CD4-positive, alpha-beta T cell treated with Interleukin-12 subunit alpha and Interleukin-12 subunit beta, for 1 hour (primary cell): ENCODE results near the gene TREX2.
A peak's percentile ranks its signal among the peaks of the same experiment; 100 is the strongest.

Source experiments
- DNase-seq: peaks from one replicate; pipeline ENCODE4 v3.0.0-alpha.2; 2020

The TREX2 gene

GRCh38 chrX:153433161-153433680 lies 12.6 kb downstream of the TREX2 start:
- no peak for DNase-seq

GRCh38 chrX:153430796-153431195 lies 15.1 kb downstream of the TREX2 start:
- no peak for DNase-seq

DNA sequence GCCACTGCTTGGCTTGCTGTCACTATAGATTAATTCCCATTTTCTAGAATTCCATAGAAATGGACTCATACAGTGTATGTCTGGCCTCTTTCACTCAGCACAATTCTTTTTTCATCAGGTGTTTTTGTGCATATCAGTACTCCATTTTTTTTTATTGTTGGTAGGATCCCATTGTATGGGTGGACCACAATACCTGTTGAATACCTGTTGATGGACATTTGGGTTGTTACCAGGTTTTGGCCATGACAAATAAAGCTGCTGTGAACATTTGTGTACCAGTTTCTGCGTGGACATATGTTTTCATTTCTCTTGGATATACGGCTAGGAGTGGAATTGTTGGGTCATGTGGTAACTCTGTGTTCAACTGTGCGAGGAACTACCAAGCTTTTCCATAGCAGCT lies 19.7 kb downstream of the TREX2 start:
- DNase-seq: no peak

DNA sequence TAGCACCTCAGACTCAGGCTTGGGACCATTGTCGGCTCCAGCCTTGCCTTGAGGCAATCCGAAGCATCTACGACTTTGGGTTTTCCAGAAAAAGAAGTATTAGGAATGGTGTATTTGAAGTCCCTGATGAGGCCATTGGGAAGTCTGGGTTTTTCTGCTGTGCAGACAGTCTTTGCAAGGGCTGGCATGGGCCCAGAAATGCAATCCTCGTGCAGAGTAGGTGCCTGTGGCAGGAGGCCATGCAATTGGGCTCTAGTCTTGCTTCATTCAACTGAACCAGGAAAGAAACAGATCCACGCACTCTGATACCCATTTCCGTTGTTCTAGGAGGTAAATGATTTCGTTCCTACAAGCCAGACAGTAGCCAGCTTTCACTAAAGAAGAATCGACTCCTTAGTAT lies 22.2 kb downstream of the TREX2 start:
- no peak for DNase-seq

- no peak for DNase-seq
These were observed 24.0 kb downstream of the TREX2 start for GRCh38 chrX:153421856-153422255.

DNA sequence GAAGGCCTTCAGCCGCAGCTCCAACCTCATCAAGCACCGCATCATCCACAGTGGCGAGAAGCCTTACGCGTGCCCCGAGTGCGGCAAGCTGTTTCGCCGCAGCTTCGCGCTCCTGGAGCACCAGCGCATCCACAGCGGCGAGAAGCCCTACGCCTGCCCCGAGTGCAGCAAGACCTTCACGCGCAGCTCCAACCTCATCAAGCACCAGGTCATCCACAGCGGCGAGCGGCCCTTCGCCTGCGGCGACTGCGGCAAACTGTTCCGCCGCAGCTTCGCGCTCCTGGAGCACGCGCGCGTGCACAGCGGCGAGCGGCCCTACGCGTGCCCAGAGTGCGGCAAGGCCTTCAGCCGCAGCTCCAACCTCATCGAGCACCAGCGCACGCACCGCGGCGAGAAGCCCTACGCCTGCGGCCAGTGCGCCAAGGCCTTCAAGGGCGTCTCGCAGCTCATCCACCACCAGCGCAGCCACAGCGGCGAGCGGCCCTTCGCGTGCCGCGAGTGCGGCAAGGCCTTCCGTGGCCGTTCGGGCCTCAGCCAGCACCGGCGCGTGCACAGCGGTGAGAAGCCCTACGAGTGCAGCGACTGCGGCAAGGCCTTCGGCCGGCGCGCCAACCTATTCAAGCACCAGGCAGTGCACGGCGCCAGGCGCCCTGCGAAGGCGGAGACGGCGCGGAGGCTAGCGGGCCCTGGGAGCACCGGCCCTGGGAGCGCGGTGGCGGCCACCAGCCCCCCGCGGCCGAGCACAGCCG lies 24.8 kb downstream of the TREX2 start:
- DNase-seq: no peak

GRCh38 chrX:153417637-153418036 lies 28.2 kb downstream of the TREX2 start:
- no peak for DNase-seq

GRCh38 chrX:153416781-153417450 lies 28.9 kb downstream of the TREX2 start:
- no peak for DNase-seq

GRCh38 chrX:153414856-153415510 lies 30.9 kb downstream of the TREX2 start:
- DNase-seq: no peak

- no peak for DNase-seq
These were observed 32.1 kb downstream of the TREX2 start for GRCh38 chrX:153413731-153414130.

DNA sequence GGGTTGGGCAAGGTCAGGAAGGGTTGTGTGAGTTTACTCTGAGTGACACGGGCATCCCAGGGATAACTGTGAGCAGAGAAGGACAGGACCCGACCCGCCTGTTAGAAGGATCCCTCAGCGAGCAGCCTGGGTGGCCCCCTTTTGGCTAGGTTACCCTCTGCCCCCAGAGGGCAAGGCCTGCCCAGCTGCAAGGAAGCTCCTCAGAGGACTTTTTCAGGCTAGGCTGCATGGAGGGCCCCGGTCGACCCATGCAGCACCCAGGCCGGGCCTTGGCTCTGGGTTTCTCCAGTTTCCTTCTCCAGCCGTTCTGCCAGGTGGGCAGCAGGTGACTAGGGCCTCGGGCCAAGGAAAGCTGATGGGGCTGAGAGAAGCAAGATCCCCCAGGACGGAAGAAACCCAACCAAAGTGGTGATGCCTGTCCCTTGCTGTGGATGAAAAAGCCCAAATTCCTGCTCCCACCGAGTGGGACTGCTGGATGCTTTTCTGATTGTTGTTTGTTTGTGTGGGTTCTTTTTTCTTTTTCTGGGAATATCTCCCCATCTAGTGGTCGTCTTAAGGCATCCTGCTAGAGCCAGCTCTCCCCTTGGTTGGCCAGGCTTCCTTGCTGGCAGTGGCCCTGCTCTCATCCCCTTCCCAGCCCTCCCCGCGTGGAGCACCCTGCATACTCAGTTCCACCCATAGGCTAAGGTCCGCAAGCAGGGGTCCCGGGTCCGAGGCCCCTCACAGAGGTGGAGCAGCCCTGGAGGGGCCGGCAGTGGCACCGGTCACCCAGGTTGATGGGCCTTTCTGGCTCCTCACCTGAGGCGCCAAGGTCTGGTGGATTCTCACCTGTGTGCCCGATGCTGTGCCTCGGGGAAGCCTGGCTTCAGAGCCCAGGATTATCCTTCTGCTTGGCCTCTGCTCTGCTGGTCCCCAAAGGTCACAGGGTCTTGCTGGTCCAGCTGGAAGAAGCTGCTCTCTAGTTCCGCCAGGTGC lies 32.8 kb downstream of the TREX2 start:
- no peak for DNase-seq

GRCh38 chrX:153411988-153412574 lies 33.8 kb downstream of the TREX2 start:
- no peak for DNase-seq

DNA sequence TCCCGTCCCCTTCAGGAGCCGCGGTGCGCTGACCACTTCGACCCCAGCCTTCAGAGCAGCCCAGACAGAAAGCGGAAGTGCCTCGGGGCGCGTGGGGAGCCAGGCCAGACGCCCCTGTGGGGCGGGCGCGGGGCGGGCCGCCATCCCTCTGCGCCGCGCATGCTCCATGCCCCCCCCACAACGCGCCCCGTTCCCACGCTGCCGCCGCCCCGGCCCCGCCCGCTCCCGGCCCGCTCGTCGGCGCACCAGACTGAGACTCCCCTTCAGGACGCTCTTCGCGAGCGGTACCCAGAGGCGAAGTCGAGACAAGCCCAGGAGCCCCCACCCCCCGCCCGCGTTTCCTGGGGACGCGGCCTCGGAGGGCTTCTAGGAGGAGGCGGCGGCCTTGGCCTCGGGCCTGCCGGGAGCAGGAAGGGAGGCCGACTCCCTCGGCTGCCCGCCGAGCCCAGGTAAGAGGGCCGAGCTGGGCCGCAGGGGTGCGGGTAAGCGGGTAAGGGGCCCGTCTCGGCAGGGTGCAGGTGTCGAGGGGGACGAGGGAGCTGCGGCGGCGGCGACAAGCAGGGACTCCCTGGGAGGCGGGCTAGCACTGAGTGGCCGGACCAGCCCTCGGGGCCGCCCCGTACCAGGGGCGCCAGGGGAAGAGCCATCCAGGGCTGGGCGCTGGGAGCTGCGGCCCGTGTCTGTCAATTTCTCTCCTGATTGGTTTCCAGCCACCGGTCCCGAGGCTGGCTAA lies 34.4 kb downstream of the TREX2 start, which contains the start of gene ZFP92:
ZFP92 (plus strand) TSS at position 218 of the 733 bp plus-strand sequence. CDS start 6,851 bp downstream, outside the sequence.
- peak; percentile 19 for DNase-seq

DNA sequence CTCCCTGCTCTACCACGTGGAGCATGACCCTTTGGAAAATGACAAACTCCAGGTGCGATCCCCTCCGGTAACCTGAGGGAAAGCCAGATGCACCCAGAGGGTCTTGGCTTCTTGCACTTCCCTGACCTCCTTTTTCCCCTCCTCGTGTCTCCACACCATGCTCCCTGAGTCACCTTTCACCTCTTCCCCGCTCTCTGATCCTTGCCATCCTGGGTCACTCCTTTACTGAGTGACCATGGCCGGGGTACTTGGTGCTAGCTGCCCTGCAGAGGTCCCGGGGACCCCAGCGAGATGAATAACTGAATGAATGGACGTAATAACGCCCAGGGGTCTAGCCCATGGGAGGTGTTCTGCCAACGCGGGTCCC lies 35.0 kb downstream of the TREX2 start:
- no peak for DNase-seq

DNA sequence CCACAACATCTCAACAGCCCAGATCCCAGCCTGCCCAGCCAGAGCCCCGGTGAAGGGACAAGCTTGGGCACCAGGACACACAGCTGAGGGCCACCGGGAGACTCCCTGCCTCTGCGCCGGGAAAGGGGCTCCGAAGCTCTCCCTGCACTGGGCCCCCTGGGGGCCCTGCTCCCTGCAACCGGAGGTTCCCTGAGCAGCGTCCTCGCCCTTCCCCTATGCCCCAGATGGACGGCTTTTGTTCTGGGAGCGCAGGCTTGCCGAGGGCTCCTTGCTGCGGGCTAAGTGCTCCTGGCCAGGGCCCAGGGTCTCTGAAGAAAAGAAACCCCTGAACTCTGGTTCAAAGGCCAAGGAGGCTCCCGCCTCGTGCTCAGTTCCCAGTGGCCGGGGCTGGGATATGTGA lies 35.5 kb downstream of the TREX2 start:
- DNase-seq: no peak

DNA sequence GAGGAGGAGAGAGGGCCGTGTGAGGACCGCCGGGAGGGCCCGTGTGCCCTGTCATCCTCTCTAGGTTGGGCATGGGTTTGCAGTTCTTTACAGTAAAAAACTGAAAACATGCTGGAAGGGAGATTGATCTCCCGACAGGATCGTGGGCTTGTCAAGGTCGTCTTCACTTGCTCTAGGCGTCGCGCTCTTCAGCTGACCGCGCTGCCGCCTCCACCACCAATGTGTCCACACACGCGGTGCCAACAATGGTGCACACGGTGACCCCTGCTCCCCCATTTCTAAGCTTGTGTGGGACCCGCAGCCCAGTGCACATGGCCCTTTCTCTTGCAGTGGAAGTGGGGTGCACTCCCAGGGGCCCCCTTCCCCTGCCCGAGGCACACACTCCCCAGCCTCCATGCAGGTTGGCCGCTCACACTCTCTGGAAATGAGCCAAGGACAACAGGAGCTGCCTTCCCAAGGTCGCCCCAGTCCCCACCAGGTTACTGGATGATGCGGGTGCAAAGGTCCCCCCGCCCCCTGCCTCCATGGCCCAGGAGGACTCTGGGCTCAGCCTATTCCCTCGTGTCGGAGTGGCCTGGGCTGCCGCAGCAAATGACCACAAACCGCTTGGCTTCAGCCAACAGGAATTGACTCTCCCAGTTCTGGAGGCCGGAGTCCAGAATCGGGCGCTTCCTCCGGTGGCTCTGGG lies 36.3 kb downstream of the TREX2 start:
- DNase-seq: no peak

- DNase-seq: no peak
These were observed 36.9 kb downstream of the TREX2 start for GRCh38 chrX:153408871-153409351.

GRCh38 chrX:153408221-153408721 lies 37.6 kb downstream of the TREX2 start:
- no peak for DNase-seq

DNA sequence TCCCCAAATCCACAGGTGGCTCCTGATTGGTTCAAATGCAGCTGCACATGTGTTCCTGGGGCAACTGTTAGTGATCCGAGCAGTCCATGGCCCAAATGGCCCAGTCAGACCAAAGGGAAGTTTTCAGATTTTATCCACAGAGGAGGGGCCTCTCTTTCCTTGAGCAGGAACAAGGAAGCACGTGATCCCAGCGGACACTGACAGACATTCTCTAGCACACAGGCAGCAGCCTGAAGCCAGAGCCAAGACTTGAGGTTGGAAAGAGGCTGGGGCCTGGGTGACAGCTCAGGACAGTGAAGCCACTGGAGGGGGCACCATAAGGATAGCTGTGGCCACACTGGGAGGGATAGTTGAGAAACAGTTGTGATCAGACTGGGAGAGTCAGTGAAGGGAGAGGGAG lies 38.1 kb downstream of the TREX2 start:
- DNase-seq: no peak

DNA sequence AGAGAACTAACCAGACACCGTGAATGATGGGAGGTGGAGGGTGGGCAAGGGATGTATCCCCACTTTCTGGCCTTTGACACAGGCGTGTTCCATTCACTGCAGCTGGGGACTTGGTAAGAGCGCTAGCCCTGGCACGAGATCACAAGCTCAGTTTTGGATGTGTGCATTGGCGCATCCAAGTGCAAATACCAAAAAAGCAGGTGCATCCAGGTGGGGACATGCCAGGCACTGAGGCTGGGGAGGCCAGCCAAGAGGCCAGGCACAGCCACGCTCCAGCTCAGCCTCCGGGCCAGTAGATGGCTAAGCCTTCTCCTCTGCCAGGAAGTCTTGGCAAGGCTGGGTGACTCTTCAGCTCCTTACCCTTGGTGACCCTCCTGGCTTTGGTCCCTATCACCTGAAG lies 39.0 kb downstream of the TREX2 start:
- no peak for DNase-seq
